HEK293 (cell line): ENCODE measurements around the gene OTUD1.

Experiments
- CTCF ChIP-seq: fragments of 450-650 bp; formaldehyde crosslinking; IDR thresholded peaks from 2 replicates; pipeline ENCODE4 v1.5.1; 2016; ENCODE audit warnings: missing biosample characterization, missing genetic modification characterization
- MEIS1 ChIP-seq: sonication (generic); formaldehyde crosslinking; IDR thresholded peaks from 2 replicates; pipeline ENCODE4 v1.8.1; 2022; ENCODE audit warnings: missing genetic modification reagents, mild to moderate bottlenecking, borderline replicate concordance

GRCh38 chr10:23467012-23467411, 28.1 kb downstream of the OTUD1 start:
- no peak for TF ChIP-seq CTCF (tag by site-specific recombination)
- TF ChIP-seq MEIS1, result no peak
